Neural crest cell (in vitro differentiated cells): ENCODE measurements around the gene PCDH9. TPM values are rescaled to one million over a fixed set of nuclear protein-coding genes. Genes with fewer than 3 reads are reported as not detected.
"Not testable (repeated sequence)": the region's sequence is repeated elsewhere in the genome, so short reads cannot be mapped to it uniquely, and the experiment has no call there.

ENCODE experiments used
- DNase-seq: peaks from one replicate; pipeline ENCODE4 v3.0.0; 2021; ENCODE audit warnings: low read depth, mixed read lengths, low spot score
- H3K27ac Mint-ChIP-seq: one replicate; pipeline ENCODE4 v1.8.0; 2021; ENCODE audit warnings: mild to moderate bottlenecking, mixed read lengths; ENCODE audit not compliant: unreplicated experiment
- H3K27me3 Mint-ChIP-seq: 2 replicates; pipeline ENCODE4 v1.8.0; 2021; ENCODE audit warnings: low read depth, mild to moderate bottlenecking, mixed read lengths
- H3K36me3 Mint-ChIP-seq: 2 replicates; pipeline ENCODE4 v1.8.0; 2021; ENCODE audit warnings: low read depth, mild to moderate bottlenecking, mixed read lengths
- H3K4me1 Mint-ChIP-seq: 2 replicates; pipeline ENCODE4 v1.8.0; 2021; ENCODE audit warnings: mixed read lengths
- H3K4me3 Mint-ChIP-seq: one replicate; pipeline ENCODE4 v1.8.0; 2021; ENCODE audit warnings: mild to moderate bottlenecking, mixed read lengths
- H3K9me3 Mint-ChIP-seq: 2 replicates; pipeline ENCODE4 v1.8.0; 2021; ENCODE audit warnings: mixed read lengths
- CTCF ChIP-seq: fragments of 200-600 bp; sonication (generic); conservative IDR thresholded peaks from 2 replicates; pipeline ENCODE4 v1.5.0; 2021; ENCODE audit warnings: antibody characterized with exemption, mild to moderate bottlenecking
- total RNA-seq: library from RNA; stranded (reverse); gene quantifications from 2 replicates; pipeline ENCODE4 v1.2.1, GENCODE V29; 2021

PCDH9 gene
- total RNA-seq, 1 donor from 2014 or later, result 6.3 TPM

- H3K9me3 Mint-ChIP-seq, result peaks cover 3% of the 10 kb centered on the region
- no peak for TF ChIP-seq CTCF
- DNase-seq, result no peak
- H3K36me3 Mint-ChIP-seq, result peaks cover 3% of the 10 kb centered on the region
- H3K27me3 Mint-ChIP-seq, result no peaks in the 10 kb centered on the region
- H3K4me1 Mint-ChIP-seq, result no peaks in the 10 kb centered on the region
- no peak overlapping the region for H3K27ac Mint-ChIP-seq
- H3K4me3 Mint-ChIP-seq, result no peak overlapping the region
Measured at GRCh38 chr13:66778461-66778860, 451.7 kb downstream of the PCDH9 start.

- H3K4me3 Mint-ChIP-seq, result no peak overlapping the region
- peaks cover 3% of the 10 kb centered on the region for H3K36me3 Mint-ChIP-seq
- H3K4me1 Mint-ChIP-seq, result no peaks in the 10 kb centered on the region
- no peak for TF ChIP-seq CTCF
- no peaks in the 10 kb centered on the region for H3K27me3 Mint-ChIP-seq
- H3K9me3 Mint-ChIP-seq, result peaks cover 3% of the 10 kb centered on the region
- DNase-seq, result no peak
- H3K27ac Mint-ChIP-seq, result no peak overlapping the region
Measured at GRCh38 chr13:66775196-66775595, 454.9 kb downstream of the PCDH9 start.

GRCh38 chr13:66774046-66774445, 456.1 kb downstream of the PCDH9 start:
- DNase-seq, result no peak
- Mint-ChIP-seq H3K9me3 (peaks cover 3% of the 10 kb centered on the region), H3K27me3 (no peaks in the 10 kb centered on the region), H3K36me3 (peaks cover 3% of the 10 kb centered on the region), H3K4me1 (no peaks in the 10 kb centered on the region), H3K27ac (no peak overlapping the region), H3K4me3 (no peak overlapping the region)
- TF ChIP-seq CTCF, result no peak

GRCh38 chr13:66765559-66765958, 464.6 kb downstream of the PCDH9 start:
- no peak overlapping the region for H3K27ac Mint-ChIP-seq
- peaks cover 11% of the 10 kb centered on the region for H3K9me3 Mint-ChIP-seq
- H3K27me3 Mint-ChIP-seq, result no peaks in the 10 kb centered on the region
- H3K4me3 Mint-ChIP-seq, result no peak overlapping the region
- TF ChIP-seq CTCF, result no peak
- no peak for DNase-seq
- peaks cover 10% of the 10 kb centered on the region for H3K36me3 Mint-ChIP-seq
- no peaks in the 10 kb centered on the region for H3K4me1 Mint-ChIP-seq

- H3K4me1 Mint-ChIP-seq, H3K4me3 Mint-ChIP-seq, DNase-seq, H3K27me3 Mint-ChIP-seq, H3K27ac Mint-ChIP-seq: not testable (repeated sequence)
- Mint-ChIP-seq H3K9me3 (peaks cover 19% of the 10 kb centered on the region), H3K36me3 (peaks cover 13% of the 10 kb centered on the region)
Measured at GRCh38 chr13:66760678-66761077, 469.5 kb downstream of the PCDH9 start.

- Mint-ChIP-seq H3K36me3 (peaks cover 13% of the 10 kb centered on the region), H3K4me3 (no peak overlapping the region), H3K27me3 (no peaks in the 10 kb centered on the region), H3K4me1 (no peaks in the 10 kb centered on the region), H3K27ac (no peak overlapping the region), H3K9me3 (peaks cover 19% of the 10 kb centered on the region)
- DNase-seq, result no peak
- no peak for TF ChIP-seq CTCF
Measured at GRCh38 chr13:66759919-66760318, 470.2 kb downstream of the PCDH9 start.
